ENCODE results near the gene LZIC. TPM values are rescaled to one million over a fixed set of nuclear protein-coding genes. Genes with fewer than 3 reads are reported as not detected.

Gene LZIC
- total and polyA plus RNA-seq, 5 donors from 2014 or later: 23.6 to 38.2 (median 31.2) TPM

DNA sequence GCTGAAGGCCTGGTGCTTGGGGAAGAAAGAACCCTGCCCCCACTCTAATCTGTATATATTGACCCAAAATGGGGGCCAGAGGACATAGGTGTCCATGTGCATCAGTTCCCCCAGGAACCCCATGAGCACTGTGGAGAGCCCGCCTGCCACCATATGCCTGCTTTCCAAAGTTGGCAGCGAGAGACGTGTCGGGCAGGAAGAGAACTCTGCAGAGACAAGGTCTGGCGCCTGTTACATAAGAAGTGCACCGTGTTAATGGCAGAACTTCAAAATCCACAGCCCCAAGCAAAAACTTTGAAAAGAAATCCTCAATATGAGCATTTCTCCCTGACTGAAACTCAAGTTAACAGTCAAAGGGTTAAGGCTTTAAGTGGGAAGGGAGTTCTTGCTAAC lies 41.1 kb downstream of the LZIC start:
- Histone ChIP-seq H3K27ac (ENCODE audit: insufficient read depth, low read length, poor library complexity, severe bottlenecking) (no peak overlapping the region), H3K9me3 (ENCODE audit: control insufficient read depth in 2 of 2, low read length in 2 of 2) (no peaks in the 10 kb centered on the region), H3K4me3 (ENCODE audit: low read depth, low read length) (no peak overlapping the region), H3K27me3 (ENCODE audit: control insufficient read depth, insufficient read depth, low read length) (no peaks in the 10 kb centered on the region), H3K4me1 (ENCODE audit: control insufficient read depth, insufficient read depth, low read length, poor library complexity, severe bottlenecking) (no peaks in the 10 kb centered on the region), H3K36me3 (ENCODE audit: control insufficient read depth, insufficient read depth, low read length) (no peaks in the 10 kb centered on the region)
- ATAC-seq (ENCODE audit: low read depth in 2 of 2): no peak
- Mint-ChIP-seq H3K27ac (peak overlapping the region in 1 of 3 donors; percentile 9), H3K27me3 (no peaks in the 10 kb centered on the region), H3K36me3 (peaks cover 3% of the 10 kb centered on the region), H3K4me1 (peaks cover 0 to 16% (median 13%) of the 10 kb centered on the region in 4 donors), H3K4me3 (no peak overlapping the region), H3K9me3 (no peaks in the 10 kb centered on the region)
- no peak for DNase-seq

DNA sequence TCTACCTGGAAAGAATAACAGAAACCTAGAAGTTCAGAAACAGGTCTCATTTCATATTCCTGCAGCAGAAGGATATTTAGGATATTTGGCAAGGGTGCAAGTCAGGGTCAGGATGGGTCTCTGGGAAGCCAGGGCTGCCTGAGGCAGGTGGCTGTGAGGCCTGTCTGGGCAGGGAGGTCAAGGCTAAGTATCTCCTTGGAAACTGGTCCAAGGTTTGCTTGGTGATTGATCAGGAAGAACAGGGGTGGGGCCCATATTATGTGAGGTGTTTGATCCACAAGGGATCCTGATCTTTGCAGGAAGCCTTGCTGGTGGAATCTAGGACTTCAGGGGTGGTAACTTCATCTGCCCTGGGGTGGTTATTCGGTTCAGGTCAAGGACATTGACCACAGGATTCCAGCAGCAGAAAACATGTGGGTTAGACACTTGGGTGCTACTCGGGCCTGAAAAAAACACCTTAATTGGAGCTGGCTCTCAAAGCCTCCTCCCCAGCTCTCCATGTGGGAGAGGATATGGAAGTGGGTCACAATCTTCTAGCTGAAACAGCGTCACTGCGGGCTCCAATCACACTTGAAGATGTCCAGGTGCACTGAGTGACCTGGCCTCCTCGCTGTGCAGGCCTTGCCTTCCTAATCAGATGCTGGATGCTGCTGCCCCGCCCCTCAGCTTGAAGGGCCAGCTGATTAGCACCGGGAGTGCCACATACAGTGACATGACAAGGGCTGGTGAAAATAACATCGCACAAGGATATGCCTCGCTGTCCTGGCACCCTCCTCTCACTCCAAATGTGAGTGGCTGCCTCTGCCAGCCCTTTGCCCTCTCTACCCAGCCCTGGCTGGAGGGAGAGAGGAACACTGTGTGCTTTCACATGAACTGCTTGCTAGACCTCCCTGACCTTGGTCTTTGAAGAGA lies 41.8 kb downstream of the LZIC start:
- Mint-ChIP-seq H3K36me3 (peaks cover 3% of the 10 kb centered on the region), H3K4me3 (no peak overlapping the region), H3K9me3 (no peaks in the 10 kb centered on the region), H3K27ac (peak overlapping the region in 1 of 3 donors; percentile 66), H3K27me3 (no peaks in the 10 kb centered on the region), H3K4me1 (peaks cover 0 to 16% (median 13%) of the 10 kb centered on the region in 4 donors)
- DNase-seq: no peak
- no peaks in the 10 kb centered on the region for H3K27me3 ChIP-seq (ENCODE audit: control insufficient read depth, insufficient read depth, low read length)
- H3K27ac ChIP-seq (ENCODE audit: insufficient read depth, low read length, poor library complexity, severe bottlenecking): no peak overlapping the region
- H3K4me3 ChIP-seq (ENCODE audit: low read depth, low read length): no peak overlapping the region
- H3K4me1 ChIP-seq (ENCODE audit: control insufficient read depth, insufficient read depth, low read length, poor library complexity, severe bottlenecking): no peaks in the 10 kb centered on the region
- H3K9me3 ChIP-seq (ENCODE audit: control insufficient read depth in 2 of 2, low read length in 2 of 2): no peaks in the 10 kb centered on the region
- ATAC-seq (ENCODE audit: low read depth in 2 of 2): no peak
- no peaks in the 10 kb centered on the region for H3K36me3 ChIP-seq (ENCODE audit: control insufficient read depth, insufficient read depth, low read length)

DNA sequence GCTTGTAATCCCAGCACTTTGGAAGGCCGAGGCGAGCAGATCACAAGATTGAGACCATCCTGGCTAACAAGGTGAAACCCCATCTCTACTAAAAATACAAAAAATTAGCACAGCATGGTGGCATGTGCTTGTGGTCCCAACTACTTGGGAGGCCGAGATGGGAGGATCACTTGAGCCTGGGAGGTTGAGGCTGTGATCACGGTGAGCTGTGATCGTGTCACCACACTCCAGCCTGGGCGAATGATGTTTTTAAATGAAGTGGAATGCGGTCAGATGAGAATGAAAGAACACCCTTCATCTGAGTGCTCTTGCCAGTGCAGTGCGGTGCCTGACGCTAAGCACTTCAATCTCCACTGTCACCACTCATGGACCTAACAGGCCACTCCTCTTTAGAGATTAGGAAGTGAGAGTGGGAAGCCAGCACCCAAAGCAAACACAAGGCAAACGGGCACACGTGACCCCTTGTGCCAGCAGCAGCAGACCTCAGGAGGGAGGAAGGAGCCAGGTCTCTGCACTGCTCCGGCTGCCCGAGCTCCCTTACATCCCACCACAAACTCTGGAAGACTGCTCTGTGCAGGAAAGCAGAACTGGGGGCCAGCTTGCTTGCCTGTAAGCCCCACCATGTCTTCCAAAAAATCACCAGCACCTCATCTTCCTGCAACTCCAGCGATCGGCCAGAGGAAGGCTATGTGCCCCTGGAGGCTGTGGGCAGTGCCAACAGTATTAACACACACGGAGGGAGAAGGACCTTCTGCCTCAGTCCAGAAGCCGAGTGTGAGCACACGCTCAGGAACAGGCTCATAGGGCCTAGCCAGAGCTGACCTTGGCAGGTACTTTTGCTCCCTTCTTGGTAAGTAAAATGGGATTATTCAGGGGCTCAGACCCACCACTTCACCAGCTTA lies 42.8 kb downstream of the LZIC start:
- Mint-ChIP-seq H3K9me3 (no peaks in the 10 kb centered on the region), H3K27me3 (no peaks in the 10 kb centered on the region), H3K36me3 (peaks cover 3% of the 10 kb centered on the region), H3K4me3 (no peak overlapping the region), H3K4me1 (peaks cover 0 to 16% (median 13%) of the 10 kb centered on the region in 4 donors), H3K27ac (peak overlapping the region in 2 of 3 donors; percentile 16 to 42)
- ATAC-seq (ENCODE audit: low read depth in 2 of 2): peak in 1 of 2 donors; percentile 52
- Histone ChIP-seq H3K9me3 (ENCODE audit: control insufficient read depth in 2 of 2, low read length in 2 of 2) (no peaks in the 10 kb centered on the region), H3K4me1 (ENCODE audit: control insufficient read depth, insufficient read depth, low read length, poor library complexity, severe bottlenecking) (no peaks in the 10 kb centered on the region), H3K27ac (ENCODE audit: insufficient read depth, low read length, poor library complexity, severe bottlenecking) (no peak overlapping the region), H3K4me3 (ENCODE audit: low read depth, low read length) (no peak overlapping the region), H3K27me3 (ENCODE audit: control insufficient read depth, insufficient read depth, low read length) (no peaks in the 10 kb centered on the region), H3K36me3 (ENCODE audit: control insufficient read depth, insufficient read depth, low read length) (no peaks in the 10 kb centered on the region)
- DNase-seq: no peak

DNA sequence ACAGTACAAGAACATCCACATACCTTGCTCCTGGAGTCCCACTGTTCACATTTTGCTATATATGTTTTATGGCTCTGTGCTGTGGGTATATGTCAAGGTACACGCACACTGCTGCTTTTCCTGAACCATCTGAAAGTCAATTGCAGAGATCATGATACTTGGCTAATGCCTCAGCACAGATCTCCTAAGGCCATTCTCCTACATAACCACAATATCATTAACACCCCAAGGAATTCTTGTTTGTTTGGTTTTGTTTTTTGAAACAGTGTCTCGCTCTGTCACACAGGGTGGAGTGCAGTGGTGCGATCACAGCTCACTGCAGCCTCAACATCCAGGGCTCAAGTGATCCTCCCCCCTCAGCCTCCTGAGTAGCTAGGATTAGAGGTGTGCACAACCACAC lies 49.1 kb downstream of the LZIC start:
- no peaks in the 10 kb centered on the region for H3K27me3 Mint-ChIP-seq
- H3K36me3 Mint-ChIP-seq: peaks cover 3% of the 10 kb centered on the region
- Histone ChIP-seq H3K36me3 (ENCODE audit: control insufficient read depth, insufficient read depth, low read length) (no peaks in the 10 kb centered on the region), H3K9me3 (ENCODE audit: control insufficient read depth in 2 of 2, low read length in 2 of 2) (no peaks in the 10 kb centered on the region), H3K4me1 (ENCODE audit: control insufficient read depth, insufficient read depth, low read length, poor library complexity, severe bottlenecking) (no peaks in the 10 kb centered on the region), H3K27ac (ENCODE audit: insufficient read depth, low read length, poor library complexity, severe bottlenecking) (no peak overlapping the region), H3K27me3 (ENCODE audit: control insufficient read depth, insufficient read depth, low read length) (no peaks in the 10 kb centered on the region), H3K4me3 (ENCODE audit: low read depth, low read length) (no peak overlapping the region)
- no peak overlapping the region for H3K27ac Mint-ChIP-seq
- no peaks in the 10 kb centered on the region for H3K9me3 Mint-ChIP-seq
- H3K4me1 Mint-ChIP-seq: peaks cover 0 to 6% (median 4%) of the 10 kb centered on the region in 4 donors
- DNase-seq: no peak
- no peak for ATAC-seq (ENCODE audit: low read depth in 2 of 2)
- H3K4me3 Mint-ChIP-seq: no peak overlapping the region

DNA sequence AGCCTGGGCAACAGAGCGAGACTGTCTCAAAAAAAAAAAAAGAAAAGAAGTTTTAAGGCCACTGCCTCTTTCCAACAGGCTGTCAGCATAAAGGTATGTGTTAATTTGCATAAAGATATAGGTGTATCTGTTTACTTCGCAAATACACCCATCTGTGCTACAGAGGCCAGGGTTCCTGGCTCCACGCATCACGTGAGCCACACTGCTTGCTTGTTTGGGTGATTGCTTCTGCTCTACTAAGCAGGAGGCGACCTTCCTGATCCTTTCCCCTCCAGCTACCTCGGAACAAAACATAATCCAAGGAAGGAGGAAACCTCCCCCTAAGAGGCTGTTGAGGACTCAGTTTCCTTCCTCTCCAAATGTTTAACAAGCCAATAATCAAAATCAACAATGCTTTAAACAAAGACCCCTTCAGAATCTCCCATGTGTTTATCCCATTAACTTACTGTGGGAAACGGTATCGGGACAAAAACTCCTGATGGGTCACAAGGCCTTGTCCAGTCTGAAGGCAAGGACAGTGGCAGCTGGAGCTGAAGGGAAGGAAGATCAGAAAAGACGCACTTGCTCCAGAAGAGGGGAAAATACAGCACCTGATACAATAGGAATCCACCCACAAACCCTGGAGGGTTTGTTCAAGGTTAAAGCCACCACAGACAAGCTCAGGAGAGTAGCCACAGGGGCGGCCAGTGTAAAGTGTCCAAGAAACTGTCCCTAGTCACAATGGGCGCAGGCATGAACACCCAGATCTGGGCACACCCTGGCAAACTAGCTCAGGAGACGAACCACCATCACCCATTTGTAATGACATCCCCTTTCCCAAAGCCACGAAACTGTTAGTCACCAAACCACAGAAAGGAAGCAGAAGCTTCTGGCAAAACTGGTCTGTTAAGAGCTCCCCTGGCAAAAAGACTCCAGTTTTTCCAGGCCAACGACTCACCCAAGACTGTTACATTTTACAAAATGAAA lies 50.3 kb downstream of the LZIC start:
- H3K4me3 Mint-ChIP-seq: no peak overlapping the region
- no peak overlapping the region for H3K4me3 ChIP-seq (ENCODE audit: low read depth, low read length)
- H3K36me3 Mint-ChIP-seq: peaks cover 3% of the 10 kb centered on the region

DNA sequence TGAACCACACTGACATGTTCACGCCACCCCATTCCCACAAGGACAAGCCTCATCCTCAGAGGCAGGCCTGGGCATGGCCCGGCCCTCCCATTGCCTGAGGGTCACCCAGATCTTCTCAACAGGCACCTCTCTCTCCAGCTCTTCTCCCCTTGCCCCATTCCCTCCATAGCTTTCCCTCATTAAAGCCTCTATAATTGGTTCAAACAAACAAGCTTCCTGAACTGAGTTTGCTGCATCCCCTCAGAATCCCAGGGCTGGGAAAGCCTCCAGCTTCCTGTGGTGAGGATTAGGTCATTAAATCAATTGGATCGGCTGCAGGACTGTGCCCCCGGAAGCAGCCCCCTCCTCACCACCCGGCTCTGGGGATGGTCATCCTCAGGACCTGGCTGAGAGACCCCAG lies 52.0 kb downstream of the LZIC start:
- ATAC-seq (ENCODE audit: low read depth in 2 of 2): no peak
- Mint-ChIP-seq H3K27ac (peak overlapping the region in 1 of 3 donors; percentile 65), H3K9me3 (no peaks in the 10 kb centered on the region), H3K4me3 (no peak overlapping the region), H3K27me3 (no peaks in the 10 kb centered on the region), H3K36me3 (peaks cover 6% of the 10 kb centered on the region), H3K4me1 (peaks cover 0 to 6% (median 4%) of the 10 kb centered on the region in 4 donors)
- H3K4me1 ChIP-seq (ENCODE audit: control insufficient read depth, insufficient read depth, low read length, poor library complexity, severe bottlenecking): no peaks in the 10 kb centered on the region
- H3K9me3 ChIP-seq (ENCODE audit: control insufficient read depth in 2 of 2, low read length in 2 of 2): no peaks in the 10 kb centered on the region
- no peaks in the 10 kb centered on the region for H3K27me3 ChIP-seq (ENCODE audit: control insufficient read depth, insufficient read depth, low read length)
- DNase-seq: no peak
- H3K4me3 ChIP-seq (ENCODE audit: low read depth, low read length): no peak overlapping the region
- H3K27ac ChIP-seq (ENCODE audit: insufficient read depth, low read length, poor library complexity, severe bottlenecking): no peak overlapping the region
- no peaks in the 10 kb centered on the region for H3K36me3 ChIP-seq (ENCODE audit: control insufficient read depth, insufficient read depth, low read length)

More for the DNA sequence above, 50.3 kb downstream of the LZIC start:
- Histone ChIP-seq H3K27me3 (ENCODE audit: control insufficient read depth, insufficient read depth, low read length) (no peaks in the 10 kb centered on the region), H3K27ac (ENCODE audit: insufficient read depth, low read length, poor library complexity, severe bottlenecking) (no peak overlapping the region), H3K36me3 (ENCODE audit: control insufficient read depth, insufficient read depth, low read length) (no peaks in the 10 kb centered on the region), H3K4me1 (ENCODE audit: control insufficient read depth, insufficient read depth, low read length, poor library complexity, severe bottlenecking) (no peaks in the 10 kb centered on the region), H3K9me3 (ENCODE audit: control insufficient read depth in 2 of 2, low read length in 2 of 2) (no peaks in the 10 kb centered on the region)
- peaks cover 0 to 6% (median 4%) of the 10 kb centered on the region in 4 donors for H3K4me1 Mint-ChIP-seq
- ATAC-seq (ENCODE audit: low read depth in 2 of 2) (no peak), DNase-seq (no peak)
- H3K9me3 Mint-ChIP-seq: no peaks in the 10 kb centered on the region
- H3K27me3 Mint-ChIP-seq: no peaks in the 10 kb centered on the region
- H3K27ac Mint-ChIP-seq: no peak overlapping the region

DNA sequence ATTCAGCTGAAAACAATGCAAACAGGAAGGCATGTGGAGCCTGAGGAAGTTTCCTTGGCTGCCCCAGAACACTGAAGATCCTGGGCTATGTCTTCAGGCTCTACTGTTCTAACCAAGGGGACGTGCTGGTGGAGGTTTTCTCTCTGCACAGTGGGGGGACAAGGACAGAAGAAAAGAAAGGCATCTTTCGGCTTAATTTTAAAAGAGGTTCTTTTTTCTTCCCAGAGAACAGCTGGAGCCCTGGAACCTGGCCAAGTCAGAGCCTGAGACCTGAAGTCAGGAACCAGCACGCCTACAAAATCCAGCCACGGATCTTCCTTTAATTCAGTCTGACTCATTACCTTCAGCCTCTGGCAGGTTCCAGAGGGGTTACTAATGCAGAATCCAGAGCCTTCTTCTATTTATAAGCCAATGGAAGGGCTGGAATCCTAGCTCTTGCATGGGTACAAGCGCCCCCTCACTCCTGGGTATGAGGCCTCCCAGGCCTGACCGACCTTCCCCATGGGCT lies 52.9 kb downstream of the LZIC start:
- H3K4me3 ChIP-seq (ENCODE audit: low read depth, low read length): no peak overlapping the region
- ATAC-seq (ENCODE audit: low read depth in 2 of 2): no peak
- no peak for DNase-seq
- no peaks in the 10 kb centered on the region for H3K27me3 ChIP-seq (ENCODE audit: control insufficient read depth, insufficient read depth, low read length)
- Mint-ChIP-seq H3K9me3 (no peaks in the 10 kb centered on the region), H3K27me3 (no peaks in the 10 kb centered on the region), H3K4me3 (no peak overlapping the region), H3K4me1 (peaks cover 0 to 7% (median 4%) of the 10 kb centered on the region in 4 donors), H3K36me3 (peaks cover 6% of the 10 kb centered on the region), H3K27ac (peak overlapping the region in 2 of 3 donors; percentile 31 to 52)
- H3K27ac ChIP-seq (ENCODE audit: insufficient read depth, low read length, poor library complexity, severe bottlenecking): no peak overlapping the region
- H3K9me3 ChIP-seq (ENCODE audit: control insufficient read depth in 2 of 2, low read length in 2 of 2): no peaks in the 10 kb centered on the region
- H3K4me1 ChIP-seq (ENCODE audit: control insufficient read depth, insufficient read depth, low read length, poor library complexity, severe bottlenecking): no peaks in the 10 kb centered on the region
- no peaks in the 10 kb centered on the region for H3K36me3 ChIP-seq (ENCODE audit: control insufficient read depth, insufficient read depth, low read length)
